HepG2 (cell line): ENCODE results near the gene CLPX.

Experiments
- CTCF ChIP-seq: sonication (generic); formaldehyde crosslinking; IDR thresholded peaks from 2 replicates; pipeline ENCODE4 v1.5.0; 2020; ENCODE audit warnings: mild to moderate bottlenecking, missing genetic modification reagents, moderate library complexity
- EED ChIP-seq: sonication (generic); formaldehyde crosslinking; IDR thresholded peaks from 2 replicates; pipeline ENCODE4 v1.5.0; 2020; ENCODE audit warnings: mild to moderate bottlenecking, missing genetic modification reagents
- GMEB2 ChIP-seq: IDR thresholded peaks from 2 replicates; pipeline ENCODE4 v1.6.1; 2016; ENCODE audit warnings: missing biosample characterization, missing genetic modification reagents, low read depth
- MYC ChIP-seq: sonication (generic); formaldehyde crosslinking; IDR thresholded peaks from 2 replicates; pipeline ENCODE4 v1.9.0; 2021; ENCODE audit warnings: missing genetic modification reagents, borderline replicate concordance
- PCBP1 ChIP-seq: fragments of 200-400 bp; formaldehyde crosslinking; IDR thresholded peaks from 2 replicates; pipeline ENCODE4 v1.6.1; 2017; ENCODE audit warnings: mild to moderate bottlenecking, low read depth, low read length, borderline replicate concordance
- POLR2AphosphoS5 ChIP-seq: IDR thresholded peaks from 2 replicates; pipeline ENCODE4 v1.6.1; 2012; ENCODE audit warnings: low read depth, low read length
- ZNF512B ChIP-seq: sonication (generic); formaldehyde crosslinking; IDR thresholded peaks from 2 replicates; pipeline ENCODE4 v1.5.1; 2020; ENCODE audit warnings: missing genetic modification reagents, mild to moderate bottlenecking, borderline replicate concordance
- ZUFSP ChIP-seq: sonication (generic); formaldehyde crosslinking; IDR thresholded peaks from 2 replicates; pipeline ENCODE4 v1.9.0; 2021; ENCODE audit warnings: missing genetic modification reagents, mild to moderate bottlenecking, borderline replicate concordance

GRCh38 chr15:65204931-65205660 is 20.0 kb upstream of the CLPX start:
- TF ChIP-seq EED (CRISPR knock-in tag) (no peak), ZUFSP (CRISPR knock-in tag) (no peak), ZNF512B (CRISPR knock-in tag) (no peak), CTCF (CRISPR knock-in tag) (no peak), PCBP1 (no peak), MYC (CRISPR knock-in tag) (no peak), GMEB2 (CRISPR knock-in tag) (no peak), POLR2AphosphoS5 (no peak)
